ENCODE measurements around the gene TRIM16.
"Not testable (repeated sequence)": the region's sequence is repeated elsewhere in the genome, so short reads cannot be mapped to it uniquely, and the experiment has no call there.

TRIM16 gene

GRCh38 chr17:15613111-15613510, 71.0 kb downstream of the TRIM16 start:
- DNase-seq = not testable (repeated sequence)

GRCh38 chr17:15592960-15593359, 91.2 kb downstream of the TRIM16 start:
- not testable (repeated sequence) for DNase-seq

- not testable (repeated sequence) for DNase-seq
These were observed 92.1 kb downstream of the TRIM16 start for GRCh38 chr17:15591986-15592385.

- DNase-seq = not testable (repeated sequence)
These were observed 93.3 kb downstream of the TRIM16 start for GRCh38 chr17:15590844-15591243.

GRCh38 chr17:15589544-15590536, 94.3 kb downstream of the TRIM16 start:
- not testable (repeated sequence) for DNase-seq

- not testable (repeated sequence) for DNase-seq
These were observed 96.1 kb downstream of the TRIM16 start for GRCh38 chr17:15588017-15588416.

GRCh38 chr17:15583313-15583712, 100.8 kb downstream of the TRIM16 start:
- not testable (repeated sequence) for DNase-seq

GRCh38 chr17:15581462-15581861, 102.6 kb downstream of the TRIM16 start:
- not testable (repeated sequence) for DNase-seq

All from SHP77 (cell line).